8988T (cell line): ENCODE data around the gene C7orf33.

Source experiments
- DNase-seq: peaks from one replicate; pipeline ENCODE4 v3.0.0; 2011

C7orf33 gene

GRCh38 chr7:148633761-148634160 lies 43.2 kb downstream of the C7orf33 start:
- no peak for DNase-seq

- DNase-seq = no peak
These were observed 46.5 kb downstream of the C7orf33 start for GRCh38 chr7:148637094-148637493.

DNA sequence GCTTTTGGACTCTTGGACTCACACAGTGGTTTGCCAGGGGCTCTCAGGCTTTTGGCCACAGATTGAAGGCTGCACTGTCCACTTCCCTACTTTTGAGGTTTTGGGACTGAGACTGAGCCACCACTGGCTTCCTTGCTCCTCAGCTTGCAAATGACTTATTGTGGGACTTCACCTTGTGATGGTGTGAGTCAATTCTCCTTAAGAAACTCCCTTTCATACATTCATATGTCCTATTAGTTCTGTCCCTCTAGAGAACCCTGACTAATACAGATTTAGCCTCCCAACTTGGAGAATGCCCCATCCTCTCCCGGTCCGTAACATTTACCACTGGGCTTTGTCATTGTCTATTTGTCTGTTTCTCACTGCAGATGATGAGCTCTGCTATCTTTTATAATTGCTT lies 55.3 kb downstream of the C7orf33 start:
- DNase-seq = no peak

- no peak for DNase-seq
These were observed 59.8 kb downstream of the C7orf33 start for GRCh38 chr7:148650232-148650858.

- no peak for DNase-seq
These were observed 62.2 kb downstream of the C7orf33 start for GRCh38 chr7:148652773-148653172.

DNA sequence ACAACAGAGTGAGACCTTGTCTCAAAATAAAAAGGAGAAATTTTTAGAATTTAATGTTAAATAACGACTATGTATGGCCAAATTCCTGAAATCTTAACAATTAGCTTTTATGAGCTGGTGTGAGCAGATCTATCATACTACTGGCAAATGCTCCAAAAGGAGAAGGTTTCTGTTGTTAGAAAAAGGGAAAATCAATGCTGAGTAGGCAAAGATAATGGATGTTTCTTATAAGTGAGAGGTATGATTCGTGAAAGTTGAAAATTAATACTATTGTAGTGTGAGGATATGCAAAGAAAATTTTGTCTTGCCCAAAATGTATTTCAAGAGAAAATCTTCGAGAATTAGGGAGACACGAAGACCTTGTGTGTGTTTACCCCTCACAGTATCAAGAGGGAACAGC lies 67.4 kb downstream of the C7orf33 start:
- no peak for DNase-seq

DNA sequence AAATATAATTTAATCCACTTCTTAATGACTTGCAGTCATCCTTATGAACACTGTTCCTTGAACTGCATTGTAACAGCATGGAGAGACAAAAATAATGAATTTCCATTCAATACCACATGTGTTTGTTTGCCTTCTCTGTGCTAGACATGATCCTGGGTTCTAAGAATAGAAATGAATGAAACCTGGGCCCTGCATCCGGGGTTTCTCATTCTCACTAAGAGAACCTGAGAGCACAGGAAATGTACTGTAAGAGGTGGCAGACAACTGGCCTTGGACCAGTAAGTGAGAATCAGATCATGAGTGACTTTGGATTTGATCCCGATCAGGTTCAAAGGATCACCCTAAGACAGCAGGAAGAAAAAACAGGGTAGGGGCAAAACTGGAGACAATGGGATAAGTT lies 70.9 kb downstream of the C7orf33 start:
- no peak for DNase-seq

GRCh38 chr7:148662646-148663045 lies 72.1 kb downstream of the C7orf33 start:
- no peak for DNase-seq

GRCh38 chr7:148664324-148664723 lies 73.8 kb downstream of the C7orf33 start:
- no peak for DNase-seq

GRCh38 chr7:148665221-148665620 lies 74.7 kb downstream of the C7orf33 start:
- DNase-seq = no peak
